ENCODE measurements around the gene MKRN1. TPM values are rescaled to one million over a fixed set of nuclear protein-coding genes. Genes with fewer than 3 reads are reported as not detected.

MKRN1 gene
- total RNA-seq, 1 experiment from 2014 or later: 121 TPM

DNA sequence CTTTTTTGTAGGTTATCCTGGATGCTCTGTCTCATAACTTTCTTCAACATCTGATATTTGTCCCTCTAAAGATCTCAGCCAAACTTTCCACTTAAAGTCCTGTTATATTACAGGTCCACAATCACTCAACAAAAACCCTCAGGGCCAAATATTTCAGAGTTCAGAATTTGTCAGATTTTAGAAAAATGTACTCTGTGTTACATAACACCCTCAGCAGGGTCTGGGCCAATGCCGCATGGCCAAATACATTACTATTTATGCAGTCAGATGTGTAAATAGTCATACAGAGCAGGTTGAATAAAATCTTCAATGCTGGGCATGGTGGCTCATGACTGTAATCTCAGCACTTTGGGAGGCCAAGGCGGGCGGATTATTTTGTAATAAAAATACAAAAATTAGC is 63.9 kb downstream of the MKRN1 start:
- POLR2A ChIA-PET: no interaction called here
- no peak for TF ChIP-seq HMGXB4 (CRISPR knock-in tag; IDR thresholded peaks at IDR 0.05)
- no peak for TF ChIP-seq NR1H2 (CRISPR knock-in tag; IDR thresholded peaks at IDR 0.05)
- TF ChIP-seq ZNF423 (CRISPR knock-in tag; IDR thresholded peaks at IDR 0.05): no peak
- no peak for TF ChIP-seq MXD4 (CRISPR knock-in tag; IDR thresholded peaks at IDR 0.05; ENCODE audit: borderline replicate concordance)
- no peak for TF ChIP-seq ESRRA (CRISPR knock-in tag; IDR thresholded peaks at IDR 0.05; ENCODE audit: borderline replicate concordance)
- no peak for TF ChIP-seq RELA (CRISPR knock-in tag; IDR thresholded peaks at IDR 0.05; ENCODE audit: borderline replicate concordance)
- H3K4me3 Mint-ChIP-seq: no peak overlapping the region
- no peaks in the 10 kb centered on the region for H3K4me1 Mint-ChIP-seq
- CTCF ChIA-PET: interaction anchor here (0.9 kb wide), 1 partner anchor 12 kb away, joined by 4 read pairs; no protein-coding TSS in a partner anchor
- DNase-seq (ENCODE audit: low spot score): no peak
- no peak for ATAC-seq
- H3K36me3 Mint-ChIP-seq: peaks cover 28% of the 10 kb centered on the region
- H3K27ac Mint-ChIP-seq: no peak overlapping the region
- no peaks in the 10 kb centered on the region for H3K27me3 Mint-ChIP-seq (ENCODE audit: low read depth)
- H3K9me3 Mint-ChIP-seq: no peaks in the 10 kb centered on the region

DNA sequence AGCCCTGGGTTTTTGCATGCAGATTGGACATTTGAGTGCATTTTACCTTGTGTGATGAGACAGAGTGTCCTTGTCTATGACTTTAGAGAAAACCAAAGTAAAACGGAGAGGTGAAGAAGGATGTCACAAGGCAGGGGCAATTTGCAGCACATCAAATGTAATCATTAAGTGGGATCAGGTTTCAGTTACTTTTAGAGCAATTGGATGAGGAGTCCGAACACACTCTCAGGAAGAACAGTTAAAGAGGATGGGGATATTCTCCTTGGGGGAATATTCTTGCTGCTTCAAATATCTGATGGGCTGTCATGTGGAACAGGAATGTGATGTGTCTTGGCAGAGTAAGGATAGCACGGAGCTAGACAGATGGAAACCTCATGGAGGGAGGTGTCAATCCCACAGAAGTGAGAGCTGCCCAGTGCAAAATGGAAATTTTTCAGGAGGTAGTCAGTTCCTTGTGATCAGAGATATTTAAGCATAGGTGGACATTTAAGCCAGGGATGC is 74.7 kb downstream of the MKRN1 start:
- CTCF ChIA-PET: no interaction called here
- POLR2A ChIA-PET: interaction anchor here (0.6 kb wide), 1 partner anchor 46 kb away, joined by 3 read pairs; no protein-coding TSS in a partner anchor
- Mint-ChIP-seq H3K27me3 (ENCODE audit: low read depth) (no peaks in the 10 kb centered on the region), H3K27ac (peak overlapping the region; percentile 82), H3K36me3 (peaks cover 16% of the 10 kb centered on the region), H3K4me3 (peak overlapping the region; percentile 86), H3K9me3 (0 out of 2 replicates have a peak, but pooled peaks cover 4% of the 10 kb centered on the region), H3K4me1 (peaks cover 27% of the 10 kb centered on the region)
- TF ChIP-seq, protein P1, sequence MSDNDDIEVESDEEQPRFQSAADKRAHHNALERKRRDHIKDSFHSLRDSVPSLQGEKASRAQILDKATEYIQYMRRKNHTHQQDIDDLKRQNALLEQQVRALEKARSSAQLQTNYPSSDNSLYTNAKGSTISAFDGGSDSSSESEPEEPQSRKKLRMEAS (CRISPR knock-in tag; IDR thresholded peaks at IDR 0.05): no peak
- TF ChIP-seq NFYB (CRISPR knock-in tag; conservative IDR thresholded peaks at IDR 0.05; ENCODE audit: low read depth) (no peak), E2F5 (CRISPR knock-in tag; IDR thresholded peaks at IDR 0.05) (0 out of 2 replicates have a peak, but pooled peaks have one; percentile 3), OVOL2 (CRISPR knock-in tag; IDR thresholded peaks at IDR 0.05; ENCODE audit: borderline replicate concordance) (no peak)
- DNase-seq (ENCODE audit: low spot score): no peak
- ATAC-seq: no peak

- H3K4me3 Mint-ChIP-seq: peak within 1 kb of the TSS; percentile 86
- peak within 1 kb of the TSS; percentile 82 for H3K27ac Mint-ChIP-seq
- ChIA-PET POLR2A (interaction anchor here (0.5 kb wide), 1 partner anchor 74 kb away, joined by 3 read pairs; no protein-coding TSS in a partner anchor), CTCF (interaction anchor here (0.6 to 1.0 kb wide), 3 partner anchors 22 to 41 kb away, joined by 3 to 6 read pairs (median 3); no protein-coding TSS in a partner anchor)
- peaks cover 27% of the 10 kb centered on the region for H3K4me1 Mint-ChIP-seq
- peaks cover 16% of the 10 kb centered on the region for H3K36me3 Mint-ChIP-seq
- H3K9me3 Mint-ChIP-seq: 0 out of 2 replicates have a peak, but pooled peaks cover 4% of the 10 kb centered on the region
- DNase-seq (ENCODE audit: low spot score) (peak; percentile 82), ATAC-seq (peak; percentile 97)
- no peaks in the 10 kb centered on the region for H3K27me3 Mint-ChIP-seq (ENCODE audit: low read depth)
- TF ChIP-seq E2F5 (CRISPR knock-in tag; IDR thresholded peaks at IDR 0.05) (0 out of 2 replicates have a peak, but pooled peaks have one; percentile 18), ZNF396 (CRISPR knock-in tag; IDR thresholded peaks at IDR 0.05; ENCODE audit: borderline replicate concordance) (no peak), FOXP4 (CRISPR knock-in tag; IDR thresholded peaks at IDR 0.05) (peak; percentile 46; the same call in 1 of the 2 replicates), FOXP1 (CRISPR knock-in tag; IDR thresholded peaks at IDR 0.05; ENCODE audit: borderline replicate concordance) (peak; percentile 69; the same call in 1 of the 2 replicates), CREB1 (CRISPR knock-in tag; IDR thresholded peaks at IDR 0.05) (no peak), ATF1 (CRISPR knock-in tag; IDR thresholded peaks at IDR 0.05) (no peak), ETV6 (CRISPR knock-in tag; IDR thresholded peaks at IDR 0.05) (0 out of 2 replicates have a peak, but pooled peaks have one; percentile 67), ZNF121 (CRISPR knock-in tag; IDR thresholded peaks at IDR 0.05) (peak; percentile 63)
- TF ChIP-seq, protein P2, sequence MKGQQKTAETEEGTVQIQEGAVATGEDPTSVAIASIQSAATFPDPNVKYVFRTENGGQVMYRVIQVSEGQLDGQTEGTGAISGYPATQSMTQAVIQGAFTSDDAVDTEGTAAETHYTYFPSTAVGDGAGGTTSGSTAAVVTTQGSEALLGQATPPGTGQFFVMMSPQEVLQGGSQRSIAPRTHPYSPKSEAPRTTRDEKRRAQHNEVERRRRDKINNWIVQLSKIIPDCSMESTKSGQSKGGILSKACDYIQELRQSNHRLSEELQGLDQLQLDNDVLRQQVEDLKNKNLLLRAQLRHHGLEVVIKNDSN (CRISPR knock-in tag; IDR thresholded peaks at IDR 0.05): peak; percentile 54; the same call in 1 of the 2 replicates
- TF ChIP-seq, protein P3, sequence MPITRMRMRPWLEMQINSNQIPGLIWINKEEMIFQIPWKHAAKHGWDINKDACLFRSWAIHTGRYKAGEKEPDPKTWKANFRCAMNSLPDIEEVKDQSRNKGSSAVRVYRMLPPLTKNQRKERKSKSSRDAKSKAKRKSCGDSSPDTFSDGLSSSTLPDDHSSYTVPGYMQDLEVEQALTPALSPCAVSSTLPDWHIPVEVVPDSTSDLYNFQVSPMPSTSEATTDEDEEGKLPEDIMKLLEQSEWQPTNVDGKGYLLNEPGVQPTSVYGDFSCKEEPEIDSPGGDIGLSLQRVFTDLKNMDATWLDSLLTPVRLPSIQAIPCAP (CRISPR knock-in tag; IDR thresholded peaks at IDR 0.05): peak; percentile 34; the same call in 1 of the 2 replicates
These were observed 75.3 kb downstream of the MKRN1 start, which contains the start of gene RAB19 for GRCh38 chr7:140403878-140404564. Gene RAB19 (plus strand): TSS chr7:140404058. CDS start chr7:140407647, 3,589 bp downstream.
